Keratinocyte (primary cell): Measurements from ENCODE around the gene CACHD1. TPM values are rescaled to one million over a fixed set of nuclear protein-coding genes. Genes with fewer than 3 reads are reported as not detected.
"Not testable (repeated sequence)": the region's sequence is repeated elsewhere in the genome, so short reads cannot be mapped to it uniquely, and the experiment has no call there.

Experiments used
- DNase-seq: peaks from one replicate; pipeline ENCODE4 v3.0.0-alpha.2; 2011; ENCODE audit warnings: low read depth, missing footprints, low spot score
- FAIRE-seq: peaks from 2 replicates; lab custom pipeline; 2011; peaks lifted over from hg19 to GRCh38; lab: Jason Lieb, UNC
- H2AFZ ChIP-seq: 2 replicates; pipeline ENCODE4 v1.6.0; 2012; ENCODE audit warnings: low read length, control low read depth, inconsistent platforms; ENCODE audit not compliant: control insufficient read depth
- H3K27ac ChIP-seq: 2 replicates; pipeline ENCODE4 v1.5.1; 2011; ENCODE audit warnings: low read length; ENCODE audit not compliant: control insufficient read depth, insufficient read depth
- H3K27me3 ChIP-seq: 3 replicates; pipeline ENCODE4 v1.6.0; 2011; ENCODE audit warnings: low read length; ENCODE audit not compliant: control insufficient read depth, insufficient read depth; ENCODE audit errors: extremely low read depth
- H3K36me3 ChIP-seq, 2 experiments: 2 replicates in 1 of 2; 3 replicates in 1 of 2; pipeline ENCODE4 v1.5.1; 2011; ENCODE audit warnings: low read length in 2 of 2, mild to moderate bottlenecking in 1 of 2; ENCODE audit not compliant: control insufficient read depth in 2 of 2, insufficient read depth in 2 of 2; ENCODE audit errors: extremely low read depth in 1 of 2
- H3K4me1 ChIP-seq: 3 replicates; pipeline ENCODE4 v1.5.1; 2011; ENCODE audit warnings: low read length; ENCODE audit not compliant: control insufficient read depth, insufficient read depth; ENCODE audit errors: extremely low read depth
- H3K4me2 ChIP-seq: 3 replicates; pipeline ENCODE4 v1.6.0; 2011; ENCODE audit warnings: low read depth, low read length; ENCODE audit not compliant: control insufficient read depth, insufficient read depth; ENCODE audit errors: extremely low read depth
- H3K4me3 ChIP-seq, 3 experiments: fragments of 200-600 bp in 1 of 3; sonication (generic) in 1 of 3; 2 replicates in 2 of 3; 3 replicates in 1 of 3; pipeline ENCODE4 v1.5.1; 2011 to 2016; ENCODE audit warnings: low read length in 3 of 3, mild to moderate bottlenecking in 3 of 3, control low read depth in 2 of 3, inconsistent platforms in 1 of 3, low read depth in 1 of 3, mixed read lengths in 1 of 3, mixed run types in 1 of 3, moderate library complexity in 1 of 3; ENCODE audit not compliant: control insufficient read depth in 2 of 3, insufficient read depth in 2 of 3; ENCODE audit errors: extremely low read depth in 1 of 3
- H3K79me2 ChIP-seq: 2 replicates; pipeline ENCODE4 v1.6.0; 2012; ENCODE audit warnings: low read length; ENCODE audit not compliant: control insufficient read depth, insufficient read depth
- H3K9ac ChIP-seq: 3 replicates; pipeline ENCODE4 v1.6.0; 2011; ENCODE audit warnings: low read length; ENCODE audit not compliant: control insufficient read depth, insufficient read depth; ENCODE audit errors: extremely low read depth
- H3K9me1 ChIP-seq: 3 replicates; pipeline ENCODE4 v1.6.0; 2011; ENCODE audit warnings: low read length; ENCODE audit not compliant: control insufficient read depth, insufficient read depth; ENCODE audit errors: extremely low read depth
- H3K9me3 ChIP-seq: 2 replicates; pipeline ENCODE4 v1.5.1; 2012; ENCODE audit warnings: low read depth, low read length; ENCODE audit not compliant: control insufficient read depth
- H4K20me1 ChIP-seq: 3 replicates; pipeline ENCODE4 v1.6.0; 2011; ENCODE audit warnings: low read length; ENCODE audit not compliant: control insufficient read depth, insufficient read depth; ENCODE audit errors: extremely low read depth
- EZH2 ChIP-seq: IDR thresholded peaks from one replicate; pipeline ENCODE4 v1.6.1; 2012; ENCODE audit warnings: inconsistent platforms, mild to moderate bottlenecking, low read length, moderate library complexity
- dilution Hi-C: fragments of 300-500 bp; cut with MboI; formaldehyde crosslinking; loops from one replicate; pipeline ENCODE4 v1.7.0; 2020; ENCODE audit warnings: low sequenced_read_pairs; ENCODE audit not compliant: extremely low pct_ligation_motif_present
- polyA plus RNA-seq, 5 experiments: library from polyadenylated mRNA; depleted of rRNA in 3 of 5; stranded (reverse) in 3 of 5; stranded (forward) in 1 of 5; unstranded in 1 of 5; fragments of >200 nt; gene quantifications; 1 replicate in 1 of 5; 2 replicates in 3 of 5; 3 replicates in 1 of 5; pipeline versions ENCODE4 v1.2.1 to v1.2.3, GENCODE V29; 2011 to 2012; ENCODE audit warnings: missing spikeins in 2 of 5, low read depth in 1 of 5, low replicate concordance in 1 of 5
- TF ChIP-seq, protein P1 (sequence below), 3 experiments: IDR thresholded peaks in 1 of 3; conservative IDR thresholded peaks in 1 of 3; optimal IDR thresholded peaks in 1 of 3; 2 replicates in 2 of 3; 3 replicates in 1 of 3; pipeline versions ENCODE3 to v1.5.1; 2011; ENCODE audit warnings: low read length in 3 of 3, mild to moderate bottlenecking in 3 of 3, moderate library complexity in 2 of 3, control low read depth in 1 of 3, inconsistent platforms in 1 of 3; ENCODE audit not compliant: insufficient read depth in 2 of 3; ENCODE audit errors: extremely low read depth in 1 of 3

The CACHD1 gene
- polyA plus RNA-seq, 1 donor (not counting 4 experiments of a cell fraction or from before 2014, with no cell fraction given) = 2.4 TPM

DNA sequence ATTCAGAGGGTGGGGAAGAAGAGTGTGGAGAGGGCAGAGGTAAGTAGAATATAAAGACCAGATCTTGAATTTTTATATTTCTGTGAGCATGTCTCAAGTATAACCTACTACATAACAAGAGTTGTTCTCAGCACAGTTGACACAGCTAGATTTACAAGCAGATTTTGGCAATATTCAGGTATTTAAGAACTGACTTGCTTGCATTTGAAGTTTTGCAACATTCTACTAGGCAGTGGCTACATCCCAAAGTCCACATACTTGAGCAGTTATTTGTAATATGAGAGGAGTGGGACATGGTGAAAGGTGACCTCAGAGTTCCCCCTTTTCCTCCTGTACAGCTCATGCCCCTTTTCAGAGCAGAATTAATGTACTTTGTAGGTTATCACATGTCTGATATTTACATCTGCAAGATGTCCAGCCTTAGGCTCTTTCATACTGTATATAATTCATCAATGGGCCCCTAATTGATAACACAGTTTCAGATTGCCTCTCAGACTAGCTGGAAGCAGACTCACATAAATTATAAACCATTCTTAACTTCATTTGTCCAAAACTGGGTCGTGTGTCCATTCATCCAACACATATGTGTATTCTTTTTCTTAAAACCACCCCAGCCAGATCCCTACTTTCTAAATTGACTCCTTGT lies 138.2 kb downstream of the CACHD1 start:
- no peaks in the 10 kb centered on the region for H3K36me3 ChIP-seq
- no peak overlapping the region for H3K4me2 ChIP-seq
- no peaks in the 10 kb centered on the region for H3K27me3 ChIP-seq
- H3K79me2 ChIP-seq = no peaks in the 10 kb centered on the region
- H4K20me1 ChIP-seq = no peaks in the 10 kb centered on the region
- FAIRE-seq (no peak), DNase-seq (no peak)
- dilution Hi-C loops = no loop called here
- no peak overlapping the region for H3K9ac ChIP-seq
- no peak overlapping the region for H3K27ac ChIP-seq
- no peaks in the 10 kb centered on the region for H3K9me1 ChIP-seq
- H3K4me3 ChIP-seq = no peak overlapping the region
- H2AFZ ChIP-seq = no peak overlapping the region
- TF ChIP-seq, protein P1, sequence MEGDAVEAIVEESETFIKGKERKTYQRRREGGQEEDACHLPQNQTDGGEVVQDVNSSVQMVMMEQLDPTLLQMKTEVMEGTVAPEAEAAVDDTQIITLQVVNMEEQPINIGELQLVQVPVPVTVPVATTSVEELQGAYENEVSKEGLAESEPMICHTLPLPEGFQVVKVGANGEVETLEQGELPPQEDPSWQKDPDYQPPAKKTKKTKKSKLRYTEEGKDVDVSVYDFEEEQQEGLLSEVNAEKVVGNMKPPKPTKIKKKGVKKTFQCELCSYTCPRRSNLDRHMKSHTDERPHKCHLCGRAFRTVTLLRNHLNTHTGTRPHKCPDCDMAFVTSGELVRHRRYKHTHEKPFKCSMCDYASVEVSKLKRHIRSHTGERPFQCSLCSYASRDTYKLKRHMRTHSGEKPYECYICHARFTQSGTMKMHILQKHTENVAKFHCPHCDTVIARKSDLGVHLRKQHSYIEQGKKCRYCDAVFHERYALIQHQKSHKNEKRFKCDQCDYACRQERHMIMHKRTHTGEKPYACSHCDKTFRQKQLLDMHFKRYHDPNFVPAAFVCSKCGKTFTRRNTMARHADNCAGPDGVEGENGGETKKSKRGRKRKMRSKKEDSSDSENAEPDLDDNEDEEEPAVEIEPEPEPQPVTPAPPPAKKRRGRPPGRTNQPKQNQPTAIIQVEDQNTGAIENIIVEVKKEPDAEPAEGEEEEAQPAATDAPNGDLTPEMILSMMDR (optimal IDR thresholded peaks at IDR 0.05 in 1 of 3, IDR thresholded peaks at IDR 0.05 in 1 of 3, conservative IDR thresholded peaks at IDR 0.05 in 1 of 3; ENCODE audit: extremely low read depth in 1 of 3, insufficient read depth in 2 of 3, low read length in 3 of 3) = no peak
- no peak for TF ChIP-seq EZH2
- H3K4me1 ChIP-seq = no peaks in the 10 kb centered on the region
- peaks cover 2% of the 10 kb centered on the region for H3K9me3 ChIP-seq

DNA sequence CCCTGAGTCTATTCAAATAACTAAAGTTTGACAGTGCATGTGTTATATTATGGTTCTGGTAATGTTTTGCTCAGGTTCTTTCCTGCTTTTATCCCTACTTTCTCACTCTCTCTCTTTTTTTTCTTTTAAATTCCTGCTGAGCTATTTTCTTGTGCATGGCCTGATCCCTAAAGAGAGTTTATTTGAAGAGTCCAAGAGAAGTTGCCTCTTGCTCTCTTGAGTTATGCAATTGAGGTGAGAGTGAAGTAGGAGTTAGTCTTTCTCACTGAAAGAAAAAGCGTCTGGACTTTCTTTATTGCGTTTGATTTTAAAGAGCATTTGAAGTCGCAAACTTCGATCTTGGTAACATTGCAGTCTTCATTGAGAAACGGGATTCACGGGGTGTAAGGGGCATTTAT lies 138.7 kb downstream of the CACHD1 start:
- dilution Hi-C loops = no loop called here
- H3K4me1 ChIP-seq = no peaks in the 10 kb centered on the region
- FAIRE-seq = no peak

DNA sequence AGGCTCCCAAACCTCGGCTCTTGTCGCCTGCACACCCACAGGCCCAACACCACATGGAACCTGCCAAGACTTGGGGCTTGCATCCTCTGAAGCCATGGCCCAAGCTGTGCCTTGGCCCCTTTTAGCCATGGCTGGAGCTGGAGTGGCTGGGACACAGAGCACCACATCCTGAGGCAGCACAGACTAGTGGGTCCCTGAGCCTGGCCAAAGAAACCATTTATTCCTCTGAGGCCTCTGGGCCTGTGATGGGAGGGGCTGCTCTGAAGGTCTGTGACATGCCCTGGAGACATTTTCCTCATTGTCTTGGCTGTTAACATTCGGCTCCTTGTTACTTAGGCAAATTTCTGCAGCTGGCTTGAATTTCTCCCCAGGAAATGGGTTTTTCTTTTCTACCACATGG lies 141.0 kb downstream of the CACHD1 start:
- H3K4me2 ChIP-seq, H3K4me3 ChIP-seq, H3K36me3 ChIP-seq, H3K9me3 ChIP-seq, H2AFZ ChIP-seq, H3K4me1 ChIP-seq, FAIRE-seq, H3K27me3 ChIP-seq, DNase-seq, H3K9me1 ChIP-seq, H3K79me2 ChIP-seq, dilution Hi-C loops, H4K20me1 ChIP-seq, H3K9ac ChIP-seq, H3K27ac ChIP-seq: not testable (repeated sequence)

More for the DNA sequence above, 138.7 kb downstream of the CACHD1 start:
- no peak for TF ChIP-seq EZH2
- TF ChIP-seq, protein P1 (optimal IDR thresholded peaks at IDR 0.05 in 1 of 3, IDR thresholded peaks at IDR 0.05 in 1 of 3, conservative IDR thresholded peaks at IDR 0.05 in 1 of 3; ENCODE audit: extremely low read depth in 1 of 3, insufficient read depth in 2 of 3, low read length in 3 of 3) = no peak
- Histone ChIP-seq H3K4me2 (no peak overlapping the region), H3K36me3 (no peaks in the 10 kb centered on the region), H4K20me1 (no peaks in the 10 kb centered on the region), H3K79me2 (no peaks in the 10 kb centered on the region), H3K27me3 (no peaks in the 10 kb centered on the region), H3K9me3 (peaks cover 2% of the 10 kb centered on the region), H3K9ac (no peak overlapping the region), H3K27ac (no peak overlapping the region), H3K4me3 (no peak overlapping the region), H2AFZ (no peak overlapping the region), H3K9me1 (no peaks in the 10 kb centered on the region)
- no peak for DNase-seq
